Uterus (tissue), 4 donors: ENCODE data around the gene E4F1. TPM values are rescaled to one million over a fixed set of nuclear protein-coding genes. Genes with fewer than 3 reads are reported as not detected.

Experiments
- DNase-seq, 2 donors: peaks; one replicate each; pipeline ENCODE4 v3.0.0-alpha.2; 2019 to 2020
- H3K27ac ChIP-seq, 2 donors: fragments of 200-600 bp; sonication (generic); 1 replicate in 1 of 2; 2 replicates in 1 of 2; pipeline ENCODE4 v1.5.1; 2016 to 2018
- H3K27me3 ChIP-seq, 2 donors: fragments of 200-600 bp; sonication (generic); one replicate each; pipeline ENCODE4 v1.5.1; 2018 to 2019; ENCODE audit warnings: control low read depth in 1 of 2
- H3K36me3 ChIP-seq, 2 donors: fragments of 200-600 bp; sonication (generic); one replicate each; pipeline ENCODE4 v1.5.1; 2019; ENCODE audit warnings: control low read depth in 1 of 2
- H3K4me1 ChIP-seq, 2 donors: fragments of 200-600 bp; sonication (generic); one replicate each; pipeline ENCODE4 v1.5.1; 2018 to 2019; ENCODE audit warnings: control low read depth in 1 of 2
- H3K4me3 ChIP-seq, 2 donors: fragments of 200-600 bp; sonication (generic); 1 replicate in 1 of 2; 2 replicates in 1 of 2; pipeline ENCODE4 v1.5.1; 2018 to 2019; ENCODE audit warnings: mild to moderate bottlenecking in 1 of 2
- H3K9me3 ChIP-seq, 2 donors: fragments of 200-600 bp; sonication (generic); one replicate each; pipeline ENCODE4 v1.5.1; 2019; ENCODE audit warnings: control low read depth in 1 of 2
- CTCF ChIP-seq, 4 experiments: fragments of 200-600 bp in 2 of 4; fragments of 450-650 bp in 2 of 4; sonication (generic) in 2 of 4; IDR thresholded peaks; one replicate each; pipeline ENCODE4 v1.5.1; 2016 to 2019; ENCODE audit warnings: antibody characterized with exemption in 4 of 4, mild to moderate bottlenecking in 2 of 4, moderate library complexity in 1 of 4
- POLR2A ChIP-seq, 2 donors: fragments of 450-650 bp; IDR thresholded peaks; one replicate each; pipeline ENCODE4 v1.6.1; 2016; ENCODE audit warnings: antibody characterized with exemption in 2 of 2, mild to moderate bottlenecking in 1 of 2, moderate library complexity in 1 of 2
- intact Hi-C: fragments of 100-400 bp; cut with DNase I; formaldehyde crosslinking; loops from one replicate; pipeline ENCODE4 v1.15.1; 2023; ENCODE audit warnings: low total_unique reads
- total RNA-seq, 4 donors: library from RNA; depleted of rRNA in 3 of 4; stranded (reverse); fragments of >200 nt in 3 of 4; gene quantifications; one replicate each; pipeline versions ENCODE4 v1.1.0 to v1.2.4, GENCODE V29; 2014 to 2023
- donor health status: DM: yes; HTN: yes; CAD: no.

The E4F1 gene
- total RNA-seq, 4 donors from 2014 or later = 8.2 to 41.8 (median 29.9) TPM

GRCh38 chr16:2233046-2233775, 9.8 kb downstream of the E4F1 start:
- intact Hi-C loops = no loop called here
- Histone ChIP-seq H3K27me3 (peaks cover 5 to 7% of the 10 kb centered on the region in 2 donors), H3K27ac (no peak overlapping the region), H3K4me1 (peaks cover 0 to 12% of the 10 kb centered on the region in 2 donors), H3K9me3 (no peaks in the 10 kb centered on the region), H3K36me3 (no peaks in the 10 kb centered on the region), H3K4me3 (no peak overlapping the region)
- no peak for DNase-seq
- no peak for TF ChIP-seq POLR2A (IDR thresholded peaks at IDR 0.05)
- no peak for TF ChIP-seq CTCF (IDR thresholded peaks at IDR 0.05)

- no peak for DNase-seq
- H3K36me3 ChIP-seq = no peaks in the 10 kb centered on the region
- no peaks in the 10 kb centered on the region for H3K9me3 ChIP-seq
- H3K4me1 ChIP-seq = peaks cover 0 to 12% of the 10 kb centered on the region in 2 donors
- H3K27ac ChIP-seq = no peak overlapping the region
- peaks cover 5 to 7% of the 10 kb centered on the region in 2 donors for H3K27me3 ChIP-seq
- TF ChIP-seq POLR2A (IDR thresholded peaks at IDR 0.05) (no peak), CTCF (IDR thresholded peaks at IDR 0.05) (no peak)
- H3K4me3 ChIP-seq = no peak overlapping the region
- intact Hi-C loops = no loop called here
Measured at GRCh38 chr16:2233872-2234812, 10.8 kb downstream of the E4F1 start.

GRCh38 chr16:2234813-2235170, 11.4 kb downstream of the E4F1 start:
- Histone ChIP-seq H3K27me3 (peaks cover 5 to 7% of the 10 kb centered on the region in 2 donors), H3K4me3 (no peak overlapping the region), H3K36me3 (no peaks in the 10 kb centered on the region), H3K9me3 (no peaks in the 10 kb centered on the region), H3K27ac (no peak overlapping the region), H3K4me1 (peaks cover 0 to 12% of the 10 kb centered on the region in 2 donors)
- no peak for TF ChIP-seq POLR2A (IDR thresholded peaks at IDR 0.05)
- intact Hi-C loops = no loop called here
- no peak for DNase-seq

GRCh38 chr16:2235234-2235651, 11.9 kb downstream of the E4F1 start:
- H3K4me1 ChIP-seq = peaks cover 0 to 12% of the 10 kb centered on the region in 2 donors
- TF ChIP-seq POLR2A (IDR thresholded peaks at IDR 0.05) (no peak), CTCF (IDR thresholded peaks at IDR 0.05) (no peak)
- intact Hi-C loops = no loop called here
- DNase-seq = no peak
- peaks cover 5 to 7% of the 10 kb centered on the region in 2 donors for H3K27me3 ChIP-seq
- H3K27ac ChIP-seq = no peak overlapping the region
- H3K36me3 ChIP-seq = no peaks in the 10 kb centered on the region
- no peak overlapping the region for H3K4me3 ChIP-seq
- H3K9me3 ChIP-seq = no peaks in the 10 kb centered on the region

GRCh38 chr16:2235695-2236336, 12.4 kb downstream of the E4F1 start:
- DNase-seq = no peak
- intact Hi-C loops = no loop called here
- H3K9me3 ChIP-seq = no peaks in the 10 kb centered on the region
- no peak overlapping the region for H3K27ac ChIP-seq
- peaks cover 0 to 12% of the 10 kb centered on the region in 2 donors for H3K4me1 ChIP-seq
- H3K4me3 ChIP-seq = no peak overlapping the region
- H3K27me3 ChIP-seq = peaks cover 5 to 7% of the 10 kb centered on the region in 2 donors
- H3K36me3 ChIP-seq = no peaks in the 10 kb centered on the region
- no peak for TF ChIP-seq POLR2A (IDR thresholded peaks at IDR 0.05)
- no peak for TF ChIP-seq CTCF (IDR thresholded peaks at IDR 0.05)
